Endometrial microvascular endothelial cells (primary cell): ENCODE results near the gene TNPO3. TPM values are rescaled to one million over a fixed set of nuclear protein-coding genes. Genes with fewer than 3 reads are reported as not detected.

Source experiments
- total RNA-seq: library from RNA; depleted of rRNA; stranded (reverse); fragments of >200 nt; gene quantifications from one replicate; pipeline ENCODE4 v1.2.3, GENCODE V29; 2015; ENCODE audit errors: inconsistent ontology term

TNPO3 gene
- total RNA-seq, 1 donor from 2014 or later = 77.7 TPM

Other genes starting within 250 kb of the TNPO3 start
- gene FLNC, start 224.7 kb downstream of the TNPO3 start, total RNA-seq = 155 TPM
- 135 TPM for gene ATP6V1F, start 192.3 kb downstream of the TNPO3 start, total RNA-seq
- 0.37 TPM for gene KCP, start 144.4 kb downstream of the TNPO3 start, total RNA-seq
- gene IRF5, start 117.2 kb downstream of the TNPO3 start, total RNA-seq = 1.9 TPM
- 3.6 TPM for gene TSPAN33, start 89.6 kb upstream of the TNPO3 start, total RNA-seq
- gene SMO, start 133.5 kb upstream of the TNPO3 start, total RNA-seq = 0.84 TPM
- gene AHCYL2, start 169.9 kb upstream of the TNPO3 start, total RNA-seq = 6.3 TPM